Neural progenitor cell (in vitro differentiated cells): ENCODE measurements around the gene CMPK2. TPM values are rescaled to one million over a fixed set of nuclear protein-coding genes. Genes with fewer than 3 reads are reported as not detected.
"Not testable (repeated sequence)": the region's sequence is repeated elsewhere in the genome, so short reads cannot be mapped to it uniquely, and the experiment has no call there.

Source experiments
- DNase-seq: peaks from one replicate; pipeline ENCODE4 v3.0.0-alpha.2; 2016; ENCODE audit warnings: low spot score
- H2AFZ ChIP-seq: fragments of 200-600 bp; sonication (generic); replicated peaks from 2 replicates; pipeline ENCODE4 v1.6.1; 2016; ENCODE audit warnings: antibody characterized with exemption
- H3F3A ChIP-seq: fragments of 200-600 bp; sonication (generic); 2 replicates; pipeline ENCODE4 v1.6.1; 2016; ENCODE audit warnings: antibody characterized with exemption, low read depth
- H3K27ac ChIP-seq: fragments of 200-600 bp; sonication (generic); 2 replicates; pipeline ENCODE4 v1.5.1; 2016; ENCODE audit warnings: mild to moderate bottlenecking
- H3K27me3 ChIP-seq: fragments of 200-600 bp; sonication (generic); 2 replicates; pipeline ENCODE4 v1.6.1; 2016; ENCODE audit warnings: mild to moderate bottlenecking, moderate library complexity
- H3K36me3 ChIP-seq: fragments of 200-600 bp; sonication (generic); 2 replicates; pipeline ENCODE4 v1.5.1; 2016
- H3K4me1 ChIP-seq: fragments of 200-600 bp; sonication (generic); 2 replicates; pipeline ENCODE4 v1.6.1; 2016; ENCODE audit warnings: mixed run types
- H3K4me2 ChIP-seq: fragments of 200-600 bp; sonication (generic); 2 replicates; pipeline ENCODE4 v1.6.1; 2016
- H3K4me3 ChIP-seq: fragments of 200-600 bp; sonication (generic); 2 replicates; pipeline ENCODE4 v1.5.1; 2016
- H3K79me2 ChIP-seq: fragments of 200-600 bp; sonication (generic); 2 replicates; pipeline ENCODE4 v1.6.1; 2016; ENCODE audit warnings: low read depth
- H3K9ac ChIP-seq: fragments of 200-600 bp; sonication (generic); 2 replicates; pipeline ENCODE4 v1.6.1; 2016
- H3K9me3 ChIP-seq: fragments of 200-600 bp; sonication (generic); 2 replicates; pipeline ENCODE4 v1.5.1; 2016; ENCODE audit warnings: low read depth
- H4K20me1 ChIP-seq: fragments of 200-600 bp; sonication (generic); 2 replicates; pipeline ENCODE4 v1.6.1; 2016; ENCODE audit warnings: low read depth
- H3K27ac Mint-ChIP-seq: 3 replicates; pipeline ENCODE4 v1.8.0; 2021; ENCODE audit warnings: mixed read lengths
- H3K27me3 Mint-ChIP-seq: 2 replicates; pipeline ENCODE4 v1.8.0; 2022; ENCODE audit warnings: low read depth, mild to moderate bottlenecking, inconsistent platforms, moderate library complexity, mixed read lengths; ENCODE audit not compliant: insufficient read depth
- H3K36me3 Mint-ChIP-seq: 3 replicates; pipeline ENCODE4 v1.8.0; 2021; ENCODE audit warnings: mixed read lengths
- H3K4me1 Mint-ChIP-seq: 3 replicates; pipeline ENCODE4 v1.8.0; 2021; ENCODE audit warnings: mixed read lengths
- H3K4me3 Mint-ChIP-seq: 3 replicates; pipeline ENCODE4 v1.8.0; 2021; ENCODE audit warnings: mild to moderate bottlenecking, moderate library complexity, mixed read lengths
- H3K9me3 Mint-ChIP-seq: 3 replicates; pipeline ENCODE4 v1.8.0; 2020; ENCODE audit warnings: mixed read lengths
- EZH2 ChIP-seq: fragments of 200-600 bp; sonication (generic); IDR thresholded peaks from 2 replicates; pipeline ENCODE4 v1.6.1; 2017; ENCODE audit warnings: antibody characterized with exemption, mild to moderate bottlenecking, moderate library complexity
- EZH2phosphoT487 ChIP-seq: fragments of 200-600 bp; sonication (generic); IDR thresholded peaks from 2 replicates; pipeline ENCODE4 v1.6.1; 2017; ENCODE audit warnings: antibody characterized with exemption
- total RNA-seq: library from RNA; depleted of rRNA; stranded (reverse); fragments of >200 nt; gene quantifications from 2 replicates; pipeline ENCODE4 v1.2.3, GENCODE V29; 2015; ENCODE audit warnings: low replicate concordance
- TF ChIP-seq, protein P1 (sequence below): fragments of 200-600 bp; sonication (generic); IDR thresholded peaks from 2 replicates; pipeline ENCODE4 v1.5.1; 2017; ENCODE audit warnings: antibody characterized with exemption, mild to moderate bottlenecking

Gene CMPK2
- total RNA-seq, 1 donor from 2014 or later: not detected

DNA sequence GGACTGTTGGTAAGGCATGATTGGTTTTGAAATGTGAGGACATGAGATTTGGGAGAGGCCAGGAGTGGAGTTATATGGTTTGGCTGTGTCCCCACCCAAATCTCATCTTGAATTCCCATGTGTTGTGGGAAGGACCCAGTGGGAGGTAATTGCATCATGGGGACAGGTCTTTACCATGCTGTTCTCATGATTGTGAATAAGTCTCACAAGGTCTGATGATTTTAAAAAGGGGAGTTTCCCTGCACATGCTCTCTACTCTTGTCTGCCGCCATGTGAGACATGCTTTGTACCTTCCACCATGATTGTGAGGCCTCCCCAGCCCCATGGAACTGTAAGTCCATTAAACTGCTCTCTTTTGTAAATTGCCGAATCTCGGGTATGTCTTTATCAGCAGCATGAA, 5.4 kb downstream of the CMPK2 start:
- Mint-ChIP-seq H3K4me1 (peaks cover 6% of the 10 kb centered on the region), H3K9me3 (peaks cover 29% of the 10 kb centered on the region), H3K27me3 (peaks cover 12% of the 10 kb centered on the region), H3K4me3 (no peak overlapping the region), H3K27ac (no peak overlapping the region), H3K36me3 (peaks cover 20% of the 10 kb centered on the region)
- Histone ChIP-seq H3K79me2 (no peaks in the 10 kb centered on the region), H3F3A (no peaks in the 10 kb centered on the region), H3K4me2 (no peak overlapping the region), H3K36me3 (no peaks in the 10 kb centered on the region), H3K27me3 (peaks cover 28% of the 10 kb centered on the region), H3K27ac (no peak overlapping the region), H3K9ac (no peak overlapping the region), H3K4me3 (no peak overlapping the region), H4K20me1 (no peaks in the 10 kb centered on the region), H2AFZ (no peak overlapping the region), H3K9me3 (no peaks in the 10 kb centered on the region), H3K4me1 (no peaks in the 10 kb centered on the region)
- DNase-seq: no peak
- TF ChIP-seq EZH2 (no peak), EZH2phosphoT487 (no peak)
- TF ChIP-seq, protein P1, sequence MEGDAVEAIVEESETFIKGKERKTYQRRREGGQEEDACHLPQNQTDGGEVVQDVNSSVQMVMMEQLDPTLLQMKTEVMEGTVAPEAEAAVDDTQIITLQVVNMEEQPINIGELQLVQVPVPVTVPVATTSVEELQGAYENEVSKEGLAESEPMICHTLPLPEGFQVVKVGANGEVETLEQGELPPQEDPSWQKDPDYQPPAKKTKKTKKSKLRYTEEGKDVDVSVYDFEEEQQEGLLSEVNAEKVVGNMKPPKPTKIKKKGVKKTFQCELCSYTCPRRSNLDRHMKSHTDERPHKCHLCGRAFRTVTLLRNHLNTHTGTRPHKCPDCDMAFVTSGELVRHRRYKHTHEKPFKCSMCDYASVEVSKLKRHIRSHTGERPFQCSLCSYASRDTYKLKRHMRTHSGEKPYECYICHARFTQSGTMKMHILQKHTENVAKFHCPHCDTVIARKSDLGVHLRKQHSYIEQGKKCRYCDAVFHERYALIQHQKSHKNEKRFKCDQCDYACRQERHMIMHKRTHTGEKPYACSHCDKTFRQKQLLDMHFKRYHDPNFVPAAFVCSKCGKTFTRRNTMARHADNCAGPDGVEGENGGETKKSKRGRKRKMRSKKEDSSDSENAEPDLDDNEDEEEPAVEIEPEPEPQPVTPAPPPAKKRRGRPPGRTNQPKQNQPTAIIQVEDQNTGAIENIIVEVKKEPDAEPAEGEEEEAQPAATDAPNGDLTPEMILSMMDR: no peak

DNA sequence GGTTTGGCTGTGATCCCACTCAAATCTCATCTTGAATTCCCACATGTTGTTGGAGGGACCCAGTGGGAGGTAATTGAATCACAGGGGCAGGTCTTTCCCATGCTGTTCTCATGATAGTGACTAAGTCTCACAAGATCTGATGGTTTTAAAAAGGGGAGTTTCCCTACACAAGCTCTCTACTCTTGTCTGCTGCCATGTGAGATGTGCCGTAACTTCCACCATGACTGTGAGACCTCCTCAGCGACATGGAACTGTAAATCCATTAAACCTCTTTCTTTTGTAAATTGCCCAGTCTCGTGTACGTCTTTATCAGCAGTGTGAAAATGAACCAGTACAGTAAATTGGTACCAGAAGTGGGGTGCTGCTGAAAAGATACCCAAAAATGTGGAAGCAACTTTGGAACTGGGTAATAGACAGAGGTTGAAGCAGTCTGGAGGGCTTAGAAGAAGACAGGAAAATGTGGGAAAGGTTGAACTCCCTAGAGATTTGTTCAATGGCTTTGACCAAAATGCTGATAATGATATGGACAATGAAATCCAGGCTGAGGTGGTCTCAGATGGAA, 7.2 kb downstream of the CMPK2 start:
- H3K27me3 Mint-ChIP-seq, H3K9ac ChIP-seq, H3K4me1 ChIP-seq, H3K4me3 ChIP-seq, DNase-seq, H3K4me2 ChIP-seq, H3K4me1 Mint-ChIP-seq, H3K36me3 ChIP-seq, H3K27ac ChIP-seq, H3F3A ChIP-seq, H3K4me3 Mint-ChIP-seq, H2AFZ ChIP-seq, H3K79me2 ChIP-seq, H3K27ac Mint-ChIP-seq, H4K20me1 ChIP-seq, H3K9me3 ChIP-seq: not testable (repeated sequence)
- Mint-ChIP-seq H3K9me3 (peaks cover 29% of the 10 kb centered on the region), H3K36me3 (peaks cover 21% of the 10 kb centered on the region)
- H3K27me3 ChIP-seq: peaks cover 10% of the 10 kb centered on the region

DNA sequence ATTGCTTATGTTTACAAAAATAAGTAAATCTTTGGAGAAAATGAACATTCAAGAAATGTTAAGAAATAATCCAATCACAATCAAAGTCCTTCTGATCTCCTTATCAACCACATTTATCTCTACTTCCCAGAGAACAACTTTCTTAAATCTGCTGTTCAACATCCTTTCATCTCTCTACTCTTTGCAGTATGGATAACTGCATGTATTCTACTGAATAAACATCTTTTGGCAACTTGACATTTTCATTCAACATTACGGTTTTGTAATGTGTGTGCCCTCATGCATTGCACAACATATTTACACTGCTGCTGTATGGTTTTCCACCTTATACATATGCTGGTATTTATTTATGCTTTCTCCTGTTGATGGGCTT, 9.2 kb downstream of the CMPK2 start:
- no peak overlapping the region for H2AFZ ChIP-seq
- no peak overlapping the region for H3K4me3 Mint-ChIP-seq
- no peaks in the 10 kb centered on the region for H3K4me1 Mint-ChIP-seq
- H3K27me3 ChIP-seq: no peaks in the 10 kb centered on the region
- H3K9ac ChIP-seq: no peak overlapping the region
- H3K36me3 ChIP-seq: no peaks in the 10 kb centered on the region
- peaks cover 29% of the 10 kb centered on the region for H3K9me3 Mint-ChIP-seq
- no peak overlapping the region for H3K4me3 ChIP-seq
- no peaks in the 10 kb centered on the region for H3F3A ChIP-seq
- H3K79me2 ChIP-seq: no peaks in the 10 kb centered on the region
- H4K20me1 ChIP-seq: no peaks in the 10 kb centered on the region
- TF ChIP-seq, protein P1: no peak
- no peak for TF ChIP-seq EZH2phosphoT487
- TF ChIP-seq EZH2: no peak
- DNase-seq: no peak
- H3K36me3 Mint-ChIP-seq: peaks cover 21% of the 10 kb centered on the region
- H3K27ac Mint-ChIP-seq: no peak overlapping the region
- H3K9me3 ChIP-seq: no peaks in the 10 kb centered on the region
- no peaks in the 10 kb centered on the region for H3K4me1 ChIP-seq
- H3K27ac ChIP-seq: no peak overlapping the region
- H3K27me3 Mint-ChIP-seq: peaks cover 5% of the 10 kb centered on the region
- H3K4me2 ChIP-seq: no peak overlapping the region

DNA sequence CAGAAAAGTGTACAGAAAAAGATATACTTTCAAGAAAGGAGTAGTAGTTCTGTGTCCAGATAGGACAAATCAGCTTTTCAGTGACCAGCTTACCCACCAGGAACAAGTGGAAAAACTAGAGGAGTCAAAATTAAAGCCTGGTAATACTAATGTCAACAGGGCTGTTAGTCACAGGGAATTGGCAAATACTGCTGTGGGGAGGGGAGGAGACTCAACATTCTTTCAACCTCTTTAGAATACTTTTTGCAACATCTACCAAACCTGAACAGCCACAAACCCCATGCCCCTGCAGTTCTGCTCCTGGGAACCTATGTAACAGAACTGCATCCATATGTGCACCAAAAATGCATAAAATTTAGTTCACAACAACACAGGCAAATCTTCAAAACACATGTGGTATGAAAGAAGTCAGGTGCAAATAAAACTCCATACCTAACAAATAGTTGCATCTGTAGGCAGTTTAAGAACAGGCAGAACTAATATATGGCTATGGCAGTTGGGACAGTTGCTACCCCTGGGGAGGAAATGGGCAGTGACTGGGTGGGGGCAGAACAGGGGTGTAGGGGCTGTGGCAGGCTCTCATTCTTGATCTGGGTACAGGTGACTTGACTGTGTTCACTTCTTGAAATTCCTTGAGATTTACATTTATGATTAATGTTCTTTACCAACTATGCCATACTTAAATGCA, 9.7 kb downstream of the CMPK2 start:
- no peak overlapping the region for H3K4me3 Mint-ChIP-seq
- H3K27ac Mint-ChIP-seq: no peak overlapping the region
- no peaks in the 10 kb centered on the region for H3K4me1 ChIP-seq
- H2AFZ ChIP-seq: no peak overlapping the region
- H3K79me2 ChIP-seq: no peaks in the 10 kb centered on the region
- no peak overlapping the region for H3K4me3 ChIP-seq
- H3K36me3 Mint-ChIP-seq: peaks cover 21% of the 10 kb centered on the region
- H3K27ac ChIP-seq: no peak overlapping the region
- H3F3A ChIP-seq: no peaks in the 10 kb centered on the region
- peaks cover 29% of the 10 kb centered on the region for H3K9me3 Mint-ChIP-seq
- no peak overlapping the region for H3K9ac ChIP-seq
- TF ChIP-seq EZH2: no peak
- TF ChIP-seq EZH2phosphoT487: no peak
- TF ChIP-seq, protein P1: no peak
- H3K4me1 Mint-ChIP-seq: no peaks in the 10 kb centered on the region
- no peaks in the 10 kb centered on the region for H3K27me3 ChIP-seq
- DNase-seq: no peak
- no peaks in the 10 kb centered on the region for H4K20me1 ChIP-seq
- no peaks in the 10 kb centered on the region for H3K9me3 ChIP-seq
- H3K36me3 ChIP-seq: no peaks in the 10 kb centered on the region
- H3K4me2 ChIP-seq: no peak overlapping the region
- H3K27me3 Mint-ChIP-seq: peaks cover 5% of the 10 kb centered on the region
